H1 (cell line): Measurements from ENCODE around the gene ARRB1. TPM values are rescaled to one million over a fixed set of nuclear protein-coding genes. Genes with fewer than 3 reads are reported as not detected.

Experiments
- CTCF ChIA-PET: fragments of 300-600 bp; sonication (Branson Sonifier 250); formaldehyde crosslinking; loops from one replicate; lab custom pipeline; 2021; ENCODE audit not compliant: partially characterized antibody; lab: Charles Lee
- POLR2A ChIA-PET: fragments of 300-600 bp; sonication (Branson Sonifier 250); formaldehyde crosslinking; loops from one replicate; lab custom pipeline; 2021; ENCODE audit warnings: inconsistent platforms; ENCODE audit not compliant: partially characterized antibody; lab: Charles Lee
- DNase-seq, 2 experiments: peaks; one replicate each; pipeline versions ENCODE4 v3.0.0 to v3.0.0-alpha.2; 2010 to 2022; ENCODE audit warnings: low spot score in 2 of 2, low read depth in 1 of 2, mixed read lengths in 1 of 2
- FAIRE-seq: peaks from 2 replicates; lab custom pipeline; 2011; peaks lifted over from hg19 to GRCh38; lab: Jason Lieb, UNC
- H2AFZ ChIP-seq: 2 replicates; pipeline ENCODE4 v1.8.1; 2012; ENCODE audit warnings: low read length, inconsistent platforms
- H2AK5ac ChIP-seq: 2 replicates; pipeline ENCODE4 v1.6.1; 2013; ENCODE audit warnings: low read depth, low read length
- H2BK120ac ChIP-seq: replicated peaks from 2 replicates; pipeline ENCODE3; 2013; ENCODE audit warnings: low read depth, low read length, inconsistent platforms
- H2BK12ac ChIP-seq: 2 replicates; pipeline ENCODE4 v1.6.1; 2013; ENCODE audit warnings: low read depth, low read length
- H2BK15ac ChIP-seq: 2 replicates; pipeline ENCODE4 v1.6.1; 2013; ENCODE audit warnings: low read length
- H2BK20ac ChIP-seq: 2 replicates; pipeline ENCODE4 v1.6.1; 2013; ENCODE audit warnings: low read length
- H2BK5ac ChIP-seq: 2 replicates; pipeline ENCODE4 v1.6.1; 2013; ENCODE audit warnings: low read depth, low read length
- H3K14ac ChIP-seq: 2 replicates; pipeline ENCODE4 v1.6.1; 2013; ENCODE audit warnings: inconsistent platforms; ENCODE audit not compliant: insufficient read length
- H3K18ac ChIP-seq: 2 replicates; pipeline ENCODE4 v1.6.1; 2013; ENCODE audit warnings: low read length; ENCODE audit errors: extremely low read depth
- H3K23ac ChIP-seq: 2 replicates; pipeline ENCODE4 v1.6.1; 2013; ENCODE audit warnings: inconsistent platforms; ENCODE audit not compliant: insufficient read length
- H3K23me2 ChIP-seq: 2 replicates; pipeline ENCODE4 v1.6.1; 2013; ENCODE audit warnings: low read depth, low read length
- H3K27ac ChIP-seq: 2 replicates; pipeline ENCODE4 v1.6.1; 2011; ENCODE audit warnings: low read depth, low read length, inconsistent platforms
- H3K27me3 ChIP-seq, 4 experiments: replicated peaks in 1 of 4; 1 replicate in 1 of 4; 2 replicates in 3 of 4; pipeline versions ENCODE4 v1.6.1 to v1.8.1; 2011 to 2013; ENCODE audit warnings: low read length in 3 of 4, mild to moderate bottlenecking in 3 of 4, inconsistent platforms in 2 of 4, mixed read lengths in 2 of 4, moderate library complexity in 1 of 4; ENCODE audit not compliant: control insufficient read depth in 3 of 4, insufficient read depth in 3 of 4; ENCODE audit errors: extremely low read depth in 1 of 4
- H3K36me3 ChIP-seq, 4 experiments: 2 replicates each; pipeline versions ENCODE4 v1.6.1 to v1.8.1; 2011 to 2013; ENCODE audit warnings: mild to moderate bottlenecking in 4 of 4, low read length in 3 of 4, moderate library complexity in 2 of 4, control low read depth in 1 of 4, inconsistent platforms in 1 of 4; ENCODE audit not compliant: insufficient read depth in 4 of 4, control insufficient read depth in 2 of 4
- H3K4ac ChIP-seq: replicated peaks from 2 replicates; pipeline ENCODE3; 2013; ENCODE audit warnings: low read length, low read depth, mixed read lengths, inconsistent platforms; ENCODE audit not compliant: insufficient read length
- H3K4me1 ChIP-seq, 4 experiments: replicated peaks in 1 of 4; 1 replicate in 1 of 4; 2 replicates in 3 of 4; pipeline versions ENCODE4 v1.6.1 to v1.8.1; 2011 to 2013; ENCODE audit warnings: low read length in 3 of 4, inconsistent platforms in 2 of 4, mixed read lengths in 1 of 4; ENCODE audit not compliant: insufficient read depth in 4 of 4, control insufficient read depth in 3 of 4
- H3K4me2 ChIP-seq, 2 experiments: 2 replicates each; pipeline versions ENCODE4 v1.6.1 to v1.8.1; 2011 to 2013; ENCODE audit warnings: low read depth in 2 of 2, low read length in 2 of 2, control low read depth in 1 of 2, inconsistent platforms in 1 of 2, mild to moderate bottlenecking in 1 of 2; ENCODE audit not compliant: insufficient read depth in 1 of 2
- H3K4me3 ChIP-seq, 4 experiments: fragments of 200-600, 300-600 bp in 1 of 4; sonication (generic), shearing (Covaris generic), sonication (Bioruptor Twin) in 1 of 4; 2 replicates each; pipeline versions ENCODE4 v1.5.1 to v1.8.1; 2011 to 2016; ENCODE audit warnings: low read length in 4 of 4, low read depth in 3 of 4, control low read depth in 2 of 4, inconsistent platforms in 2 of 4, mild to moderate bottlenecking in 2 of 4, mixed read lengths in 1 of 4, moderate library complexity in 1 of 4; ENCODE audit not compliant: insufficient read depth in 2 of 4; ENCODE audit errors: extremely low read depth in 1 of 4
- H3K56ac ChIP-seq: replicated peaks from 2 replicates; pipeline ENCODE3; 2013; ENCODE audit warnings: low read depth, mild to moderate bottlenecking, mixed read lengths, low read length, inconsistent platforms; ENCODE audit not compliant: insufficient read length
- H3K79me1 ChIP-seq: 2 replicates; pipeline ENCODE4 v1.6.1; 2013; ENCODE audit warnings: low read depth, low read length, control low read depth
- H3K79me2 ChIP-seq, 2 experiments: 2 replicates each; pipeline versions ENCODE4 v1.6.1 to v1.8.1; 2012 to 2013; ENCODE audit warnings: low read length in 2 of 2, mild to moderate bottlenecking in 2 of 2, inconsistent platforms in 1 of 2; ENCODE audit not compliant: insufficient read depth in 2 of 2, control insufficient read depth in 1 of 2
- H3K9ac ChIP-seq, 4 experiments: replicated peaks in 1 of 4; 1 replicate in 1 of 4; 2 replicates in 3 of 4; pipeline versions ENCODE4 v1.6.1 to v1.8.1; 2011 to 2013; ENCODE audit warnings: low read depth in 3 of 4, low read length in 3 of 4, control low read depth in 2 of 4, mild to moderate bottlenecking in 2 of 4, moderate library complexity in 2 of 4, inconsistent platforms in 1 of 4; ENCODE audit errors: extremely low read depth in 1 of 4
- H3K9me3 ChIP-seq, 2 experiments: 2 replicates each; pipeline versions ENCODE4 v1.6.1 to v1.8.1; 2012 to 2013; ENCODE audit warnings: mild to moderate bottlenecking in 2 of 2, moderate library complexity in 2 of 2, control low read depth in 1 of 2, inconsistent platforms in 1 of 2, low read depth in 1 of 2, low read length in 1 of 2, mixed read lengths in 1 of 2; ENCODE audit not compliant: insufficient read depth in 2 of 2
- H4K20me1 ChIP-seq, 2 experiments: replicated peaks in 1 of 2; 2 replicates each; pipeline versions ENCODE3 to v1.8.1; 2011 to 2013; ENCODE audit warnings: inconsistent platforms in 2 of 2, low read length in 2 of 2, mild to moderate bottlenecking in 1 of 2; ENCODE audit not compliant: insufficient read depth in 2 of 2, control insufficient read depth in 1 of 2
- H4K5ac ChIP-seq: 2 replicates; pipeline ENCODE4 v1.6.1; 2013; ENCODE audit warnings: low read length, low read depth, mixed read lengths, inconsistent platforms; ENCODE audit not compliant: insufficient read length
- H4K8ac ChIP-seq: 2 replicates; pipeline ENCODE4 v1.8.0; 2013; ENCODE audit warnings: mild to moderate bottlenecking, moderate library complexity, low read length, inconsistent platforms; ENCODE audit not compliant: insufficient read depth; ENCODE audit errors: extremely low read depth
- H4K91ac ChIP-seq: replicated peaks from 2 replicates; pipeline ENCODE3; 2013; ENCODE audit warnings: low read length, mixed read lengths, inconsistent platforms; ENCODE audit not compliant: insufficient read length
- BCL11A ChIP-seq, 2 experiments: IDR thresholded peaks; one replicate each; pipeline ENCODE4 v1.6.1; 2011; ENCODE audit warnings: low read depth in 2 of 2, low read length in 2 of 2, mild to moderate bottlenecking in 2 of 2
- CREB1 ChIP-seq: IDR thresholded peaks from 2 replicates; pipeline ENCODE4 v1.6.1; 2012; ENCODE audit warnings: inconsistent platforms
- FOSL1 ChIP-seq: IDR thresholded peaks from 2 replicates; pipeline ENCODE4 v1.6.1; 2011; ENCODE audit warnings: mild to moderate bottlenecking, low read depth, low read length, moderate library complexity; ENCODE audit not compliant: insufficient read depth
- KDM5A ChIP-seq: fragments of 200-600 bp; IDR thresholded peaks from 2 replicates; pipeline ENCODE4 v1.7.1; 2012; ENCODE audit warnings: mild to moderate bottlenecking, low read length, inconsistent platforms, mixed read lengths
- MAX ChIP-seq: IDR thresholded peaks from 2 replicates; pipeline ENCODE4 v1.6.1; 2012; ENCODE audit warnings: inconsistent platforms
- PHF8 ChIP-seq: fragments of 200-600 bp; sonication (generic); conservative IDR thresholded peaks from 2 replicates; pipeline ENCODE4 v1.7.1; 2012; ENCODE audit warnings: low read depth, mild to moderate bottlenecking, inconsistent platforms, low read length, moderate library complexity
- POU5F1 ChIP-seq: IDR thresholded peaks from 2 replicates; pipeline ENCODE4 v1.6.1; 2011; ENCODE audit warnings: low read depth, mild to moderate bottlenecking, low read length, moderate library complexity
- RAD21 ChIP-seq, 2 experiments: IDR thresholded peaks in 1 of 2; conservative IDR thresholded peaks in 1 of 2; 2 replicates each; pipeline ENCODE4 v1.6.1; 2011; ENCODE audit warnings: low read depth in 2 of 2, low read length in 2 of 2, improper control_type of control experiment in 1 of 2, inconsistent platforms in 1 of 2, mild to moderate bottlenecking in 1 of 2, moderate library complexity in 1 of 2
- SIX5 ChIP-seq: IDR thresholded peaks from 2 replicates; pipeline ENCODE4 v1.6.1; 2011; ENCODE audit warnings: mild to moderate bottlenecking, low read depth, low read length
- TBP ChIP-seq: IDR thresholded peaks from 2 replicates; pipeline ENCODE4 v1.6.1; 2011; ENCODE audit warnings: low read depth, low read length, improper control_type of control experiment
- TCF12 ChIP-seq: IDR thresholded peaks from 2 replicates; pipeline ENCODE4 v1.6.1; 2011; ENCODE audit warnings: low read depth, mild to moderate bottlenecking, low read length
- USF2 ChIP-seq: IDR thresholded peaks from 2 replicates; pipeline ENCODE4 v1.6.1; 2011; ENCODE audit warnings: low read length, improper control_type of control experiment
- WGBS, 2 experiments: shearing (Covaris generic) in 1 of 2; methylation state at CpG; one replicate each; pipeline versions ENCODE4 v1.1.6 to v1.1.7; 2013 to 2015; ENCODE audit warnings: low lambda C conversion rate in 2 of 2, mixed read lengths in 2 of 2, inconsistent platforms in 1 of 2, low coverage in 1 of 2, missing lambda C conversion rate in 1 of 2; ENCODE audit not compliant: insufficient replicate concordance in 2 of 2, insufficient coverage in 1 of 2, insufficient read length in 1 of 2; ENCODE audit errors: extremely low coverage in 1 of 2, missing lambda C conversion rate in 1 of 2; 5-methylcytosine and 5-hydroxymethylcytosine counted together
- polyA plus RNA-seq, 7 experiments: library from polyadenylated mRNA; depleted of rRNA in 3 of 7; stranded (reverse) in 5 of 7; unstranded in 2 of 7; fragments of >200 nt in 5 of 7; fragments of 200-250 nt in 2 of 7; gene quantifications; 1 replicate in 5 of 7; 2 replicates in 1 of 7; 4 replicates in 1 of 7; pipeline versions ENCODE4 v1.2.1 to v1.2.3, GENCODE V29; 2011 to 2013; ENCODE audit warnings: missing spikeins in 2 of 7, mixed read lengths in 2 of 7
- total RNA-seq: library from RNA; stranded (reverse); fragmentation: NEBNext Ultra II Directional; extraction: Animal tissue kit (Norgen Biotek cat#: 25700); gene quantifications from 2 replicates; pipeline ENCODE4 v1.2.1, GENCODE V29; 2021

The ARRB1 gene
- total and polyA plus RNA-seq, 2 of the 8 experiments (the other 6 are each of a cell fraction or from before 2014, with no cell fraction given), result 9.4 to 31.8 TPM

- Histone ChIP-seq H2AK5ac (no peak overlapping the region), H4K5ac (no peak overlapping the region), H3K56ac (no peak overlapping the region), H2BK12ac (no peak overlapping the region), H2AFZ (no peak overlapping the region), H3K4me1 (peaks cover 0 to 5% (median 1%) of the 10 kb centered on the region in 4 experiments; a peak in 1 of 7 replicates), H4K20me1 (no peaks in the 10 kb centered on the region), H3K27me3 (no peaks in the 10 kb centered on the region; a peak in 2 of 7 replicates), H4K8ac (no peak overlapping the region), H4K91ac (no peak overlapping the region), H3K9me3 (no peaks in the 10 kb centered on the region), H3K79me2 (no peaks in the 10 kb centered on the region), H3K4me3 (no peak overlapping the region), H3K4me2 (no peak overlapping the region), H2BK120ac (no peak overlapping the region), H2BK15ac (no peak overlapping the region), H3K4ac (no peak overlapping the region), H2BK20ac (no peak overlapping the region), H3K23me2 (no peaks in the 10 kb centered on the region; the same call in 1 of the 2 replicates), H3K9ac (no peak overlapping the region), H3K27ac (no peak overlapping the region), H3K18ac (no peak overlapping the region), H3K14ac (no peak overlapping the region), H2BK5ac (no peak overlapping the region), H3K23ac (no peak overlapping the region), H3K79me1 (no peaks in the 10 kb centered on the region), H3K36me3 (no peaks in the 10 kb centered on the region)
- TF ChIP-seq SIX5 (no peak), MAX (no peak), TBP (no peak), TCF12 (no peak), USF2 (no peak), CREB1 (no peak), PHF8 (no peak), KDM5A (no peak), RAD21 (IDR thresholded peaks at IDR 0.05 in 1 of 2, conservative IDR thresholded peaks at IDR 0.05 in 1 of 2; ENCODE audit: low read depth in 2 of 2, low read length in 2 of 2) (no peak), POU5F1 (no peak), BCL11A (IDR thresholded peaks at IDR 0.05; ENCODE audit: low read depth in 2 of 2, low read length in 2 of 2) (no peak), FOSL1 (no peak)
- DNase-seq (no peak), FAIRE-seq (no peak)
- 94% methylated on average over 2 of the region's 2 CpGs; no CpG with 5 or more reads in 1 of the 2 experiments for WGBS, 2 experiments
- POLR2A ChIA-PET, result no interaction called here
- CTCF ChIA-PET, result interaction anchor here (0.8 to 45.7 kb wide), 8 partner anchors 11 to 814 kb away, joined by 3 to 952 read pairs (median 4); partner anchors contain the start of genes SLCO2B1 and TPBGL
Observed at GRCh38 chr11:75219869-75220268, 131.6 kb downstream of the ARRB1 start.
